ENCODE data around the gene LEMD3.

Gene LEMD3

GRCh38 chr12:65169320-65170208 is at the start of gene LEMD3:
TSS of gene LEMD3 (plus strand) at chr12:65169583. CDS start at chr12:65169597, 14 bp downstream.
- H3K4me3 ChIP-seq (ENCODE audit: low read depth, low read length): peak within 1 kb of the TSS; percentile 89
- TF ChIP-seq, protein P1, sequence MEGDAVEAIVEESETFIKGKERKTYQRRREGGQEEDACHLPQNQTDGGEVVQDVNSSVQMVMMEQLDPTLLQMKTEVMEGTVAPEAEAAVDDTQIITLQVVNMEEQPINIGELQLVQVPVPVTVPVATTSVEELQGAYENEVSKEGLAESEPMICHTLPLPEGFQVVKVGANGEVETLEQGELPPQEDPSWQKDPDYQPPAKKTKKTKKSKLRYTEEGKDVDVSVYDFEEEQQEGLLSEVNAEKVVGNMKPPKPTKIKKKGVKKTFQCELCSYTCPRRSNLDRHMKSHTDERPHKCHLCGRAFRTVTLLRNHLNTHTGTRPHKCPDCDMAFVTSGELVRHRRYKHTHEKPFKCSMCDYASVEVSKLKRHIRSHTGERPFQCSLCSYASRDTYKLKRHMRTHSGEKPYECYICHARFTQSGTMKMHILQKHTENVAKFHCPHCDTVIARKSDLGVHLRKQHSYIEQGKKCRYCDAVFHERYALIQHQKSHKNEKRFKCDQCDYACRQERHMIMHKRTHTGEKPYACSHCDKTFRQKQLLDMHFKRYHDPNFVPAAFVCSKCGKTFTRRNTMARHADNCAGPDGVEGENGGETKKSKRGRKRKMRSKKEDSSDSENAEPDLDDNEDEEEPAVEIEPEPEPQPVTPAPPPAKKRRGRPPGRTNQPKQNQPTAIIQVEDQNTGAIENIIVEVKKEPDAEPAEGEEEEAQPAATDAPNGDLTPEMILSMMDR (IDR thresholded peaks at IDR 0.05; ENCODE audit: insufficient read depth, low read length, missing control alignments): no peak
- CTCF ChIA-PET: interaction anchor here (0.7 to 1.9 kb wide), 3 partner anchors 8 to 279 kb away, joined by 3 to 6 read pairs (median 3); no protein-coding TSS in a partner anchor
- peak; percentile 21 for DNase-seq (ENCODE audit: low read depth, low spot score)
- POLR2A ChIA-PET: interaction anchor here (0.6 to 1.6 kb wide), 4 partner anchors 25 to 109 kb away, joined by 3 to 6 read pairs (median 4); partner anchors contain the start of gene MSRB3

DNA sequence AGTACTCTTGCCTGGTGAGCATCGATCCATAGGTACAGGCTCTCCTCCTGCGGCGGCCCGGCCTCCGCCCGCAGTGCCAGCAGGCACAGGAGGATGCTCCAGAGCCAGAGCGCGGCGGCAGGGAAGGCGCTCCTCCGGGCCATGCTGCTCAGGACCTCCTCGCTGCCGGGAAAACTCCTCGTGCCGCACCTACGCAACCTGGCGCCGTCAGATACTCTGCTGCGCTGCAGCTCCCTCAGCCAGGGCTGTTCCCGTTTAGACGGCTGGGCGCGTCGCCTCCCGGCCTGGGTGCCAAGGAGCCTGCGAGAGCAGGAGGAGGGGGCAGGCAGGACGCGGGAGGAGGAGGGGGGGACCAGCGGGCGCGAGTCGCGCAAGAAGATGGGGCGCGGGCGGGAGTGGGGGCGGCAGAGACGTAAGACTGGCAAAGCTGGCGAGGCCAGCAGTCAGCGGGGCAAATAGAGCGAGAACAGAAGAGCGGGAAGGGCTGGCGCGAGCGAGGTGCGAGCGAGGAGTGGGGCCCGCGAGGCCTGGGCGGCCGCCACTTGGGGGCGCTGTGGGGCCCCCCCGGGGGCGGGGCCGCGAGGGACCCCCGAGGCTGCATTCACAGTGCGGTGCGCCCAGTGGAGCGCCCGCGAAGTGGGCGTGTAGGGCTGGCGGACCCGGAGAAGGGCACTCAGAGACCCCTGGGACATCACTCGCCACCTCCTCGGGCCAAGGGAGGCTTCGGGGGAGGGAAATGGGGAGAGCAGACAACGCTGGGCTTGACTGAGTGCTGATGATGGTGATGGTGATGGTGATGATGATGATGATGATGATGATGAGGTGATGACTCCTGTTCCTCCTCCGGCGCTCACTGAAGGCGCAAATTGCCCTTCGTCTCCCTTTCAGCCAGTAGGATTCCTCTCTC is 48.1 kb upstream of the LEMD3 start, which contains the start of gene WIF1:
TSS of gene WIF1 (minus strand) at position 257 of the 907 bp plus-strand sequence. CDS start at position 143, 114 bp downstream.
- DNase-seq (ENCODE audit: low read depth, low spot score): no peak
- ChIA-PET CTCF (interaction anchor here (0.7 to 5.2 kb wide), 9 partner anchors 9 to 325 kb away, joined by 3 to 109 read pairs (median 4); no protein-coding TSS in a partner anchor), POLR2A (no interaction called here)
- TF ChIP-seq, protein P1 (IDR thresholded peaks at IDR 0.05; ENCODE audit: insufficient read depth, low read length, missing control alignments): peak; percentile 17
- peak within 1 kb of the TSS; percentile 36 for H3K4me3 ChIP-seq (ENCODE audit: low read depth, low read length)

- no peak for DNase-seq (ENCODE audit: low read depth, low spot score)
- no peak overlapping the region for H3K4me3 ChIP-seq (ENCODE audit: low read depth, low read length)
- TF ChIP-seq, protein P1 (IDR thresholded peaks at IDR 0.05; ENCODE audit: insufficient read depth, low read length, missing control alignments): no peak
- CTCF ChIA-PET: interaction anchor here (0.6 to 5.2 kb wide), 9 partner anchors 11 to 326 kb away, joined by 3 to 109 read pairs (median 4); no protein-coding TSS in a partner anchor
- POLR2A ChIA-PET: no interaction called here
Measured at GRCh38 chr12:65121956-65122469, 47.4 kb upstream of the LEMD3 start.

DNA sequence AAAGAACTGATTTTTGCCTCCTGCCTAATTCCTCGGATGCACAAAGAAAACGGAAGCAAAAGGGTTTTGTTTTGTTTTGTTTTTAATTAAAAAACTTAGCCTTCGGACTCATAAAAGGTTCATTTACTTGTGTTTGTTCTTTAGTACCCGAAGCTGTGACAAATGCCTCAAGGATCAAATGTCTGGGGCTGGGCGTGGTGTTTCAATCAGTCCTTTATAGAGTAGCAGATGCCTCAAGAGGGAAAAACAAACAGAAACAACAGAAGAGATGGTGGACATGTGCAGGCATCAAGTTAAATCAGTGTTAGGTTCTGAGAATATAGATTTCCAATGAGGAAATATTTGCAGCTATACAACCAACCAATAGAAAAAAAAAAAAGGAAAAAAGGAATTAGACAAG is 46.7 kb upstream of the LEMD3 start:
- ChIA-PET POLR2A (no interaction called here), CTCF (interaction anchor here (0.6 to 5.2 kb wide), 19 partner anchors 11 to 326 kb away, joined by 3 to 109 read pairs (median 3); no protein-coding TSS in a partner anchor)
- no peak for DNase-seq (ENCODE audit: low read depth, low spot score)
- TF ChIP-seq, protein P1 (IDR thresholded peaks at IDR 0.05; ENCODE audit: insufficient read depth, low read length, missing control alignments): no peak
- H3K4me3 ChIP-seq (ENCODE audit: low read depth, low read length): no peak overlapping the region

DNA sequence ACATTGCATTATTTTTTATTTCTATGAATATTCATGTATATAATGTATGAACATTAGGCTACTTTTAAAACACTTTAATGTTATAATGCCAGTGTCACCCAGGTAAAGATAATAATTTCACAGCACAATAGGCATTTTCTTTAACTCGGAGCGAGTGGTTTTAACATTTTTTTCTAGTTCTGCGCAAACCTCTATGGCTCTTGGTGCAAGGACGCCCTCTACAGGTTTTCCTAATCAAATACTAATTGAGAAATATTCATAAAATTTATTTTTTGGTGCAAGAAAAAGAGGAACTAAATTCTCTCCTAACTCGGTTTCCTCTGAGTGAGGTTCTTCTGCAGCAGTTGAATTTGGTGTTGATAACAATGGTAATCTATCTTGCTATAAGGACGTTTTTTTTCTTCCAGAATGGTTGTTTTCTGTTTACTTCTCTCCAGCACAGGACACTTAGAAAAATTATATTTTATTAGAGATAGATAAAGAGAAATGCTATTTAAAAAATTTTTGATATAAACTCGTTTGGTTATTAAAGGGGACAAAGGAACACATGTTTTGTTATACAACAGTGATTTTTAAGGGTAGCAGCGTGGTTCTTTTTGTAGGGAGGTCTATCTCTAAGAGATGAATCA is 45.8 kb upstream of the LEMD3 start:
- ChIA-PET CTCF (interaction anchor here (0.7 to 5.2 kb wide), 29 partner anchors 9 to 331 kb away, joined by 3 to 109 read pairs (median 3); no protein-coding TSS in a partner anchor), POLR2A (no interaction called here)

More for the DNA sequence above, 45.8 kb upstream of the LEMD3 start:
- no peak overlapping the region for H3K4me3 ChIP-seq (ENCODE audit: low read depth, low read length)
- DNase-seq (ENCODE audit: low read depth, low spot score): no peak
- TF ChIP-seq, protein P1 (IDR thresholded peaks at IDR 0.05; ENCODE audit: insufficient read depth, low read length, missing control alignments): peak; percentile 23
